A549 (cell line): ENCODE results near the gene TACC2. TPM values are rescaled to one million over a fixed set of nuclear protein-coding genes. Genes with fewer than 3 reads are reported as not detected.

Experiments
- ATAC-seq, 2 experiments: fragments of 200-7000 bp in 1 of 2; fragments of >200 bp in 1 of 2; cut with Nextera tagmentation in 1 of 2; cut with Tn5 transposase in 1 of 2; 3 replicates each; pipeline versions ENCODE4 v1.8.0 to v1.9.1; 2018 to 2020; ENCODE audit warnings: mild to moderate bottlenecking in 1 of 2, moderate library complexity in 1 of 2
- CTCF ChIA-PET: fragments of 300-600 bp; sonication (Branson Sonifier 250); formaldehyde crosslinking; extraction: SDS; loops from one replicate; lab custom pipeline; 2021; ENCODE audit warnings: antibody characterized with exemption, inconsistent platforms; lab: Yijun Ruan, JAX
- POLR2A ChIA-PET: fragments of 350-600 bp; formaldehyde crosslinking; extraction: SDS; loops from one replicate; lab custom pipeline; 2021; ENCODE audit warnings: antibody characterized with exemption, inconsistent platforms; lab: Yijun Ruan, JAX
- DNase-seq, 2 experiments: peaks; one replicate each; pipeline versions ENCODE4 v3.0.0 to v3.0.0-alpha.2; 2011 to 2016; ENCODE audit warnings: low read depth in 1 of 2, low spot score in 1 of 2
- FAIRE-seq: peaks from 2 replicates; lab custom pipeline; 2011; peaks lifted over from hg19 to GRCh38; lab: Jason Lieb, UNC
- H3K27ac ChIP-seq, 2 experiments: fragments of >200 bp; sonication (Bioruptor Twin); formaldehyde crosslinking; 3 replicates each; pipeline ENCODE4 v1.5.1; 2016 to 2017
- H3K4me1 ChIP-seq: fragments of >200 bp; sonication (Bioruptor Twin); formaldehyde crosslinking; 3 replicates; pipeline ENCODE4 v1.6.1; 2016
- H3K4me2 ChIP-seq: fragments of >200 bp; sonication (Bioruptor Twin); formaldehyde crosslinking; 3 replicates; pipeline ENCODE4 v1.6.1; 2016
- H3K4me3 ChIP-seq: fragments of >200 bp; sonication (Bioruptor Twin); formaldehyde crosslinking; 3 replicates; pipeline ENCODE4 v1.5.1; 2016
- H3K9me3 ChIP-seq: fragments of >200 bp; sonication (Bioruptor Twin); formaldehyde crosslinking; 3 replicates; pipeline ENCODE4 v1.6.1; 2016
- CBX2 ChIP-seq: fragments of 200-600 bp; sonication (generic); IDR thresholded peaks from 2 replicates; pipeline ENCODE4 v1.6.1; 2016; ENCODE audit warnings: low read depth, mild to moderate bottlenecking, borderline replicate concordance
- CBX8 ChIP-seq: fragments of 200-600 bp; sonication (generic); IDR thresholded peaks from 2 replicates; pipeline ENCODE4 v1.6.1; 2016
- CEBPB ChIP-seq, 2 experiments: fragments of >200 bp in 1 of 2; sonication (Bioruptor Twin) in 1 of 2; formaldehyde crosslinking in 1 of 2; IDR thresholded peaks; 2 replicates each; pipeline ENCODE4 v1.6.1; 2012 to 2016
- CHD4 ChIP-seq: fragments of 200-600 bp; sonication (generic); IDR thresholded peaks from 2 replicates; pipeline ENCODE4 v1.6.1; 2016; ENCODE audit warnings: antibody characterized with exemption, mild to moderate bottlenecking, borderline replicate concordance
- EHF ChIP-seq: fragments of 250-450 bp; sonication (Bioruptor Pico); IDR thresholded peaks from 2 replicates; pipeline ENCODE4 v1.5.0; 2020; ENCODE audit warnings: mild to moderate bottlenecking
- EP300 ChIP-seq, 2 experiments: fragments of >200 bp; sonication (Bioruptor Twin); formaldehyde crosslinking; IDR thresholded peaks; 2 replicates in 1 of 2; 3 replicates in 1 of 2; pipeline ENCODE4 v1.6.1; 2016 to 2017
- ESRRA ChIP-seq: fragments of 150-350 bp; IDR thresholded peaks from 2 replicates; pipeline ENCODE4 v1.6.1; 2014; ENCODE audit warnings: mild to moderate bottlenecking, low read length, borderline replicate concordance
- FOSB ChIP-seq: fragments of 250-450 bp; sonication (Bioruptor Pico); IDR thresholded peaks from 2 replicates; pipeline ENCODE4 v1.5.0; 2020; ENCODE audit warnings: mild to moderate bottlenecking, moderate library complexity
- FOSL2 ChIP-seq, 2 experiments: fragments of 450-650 bp in 1 of 2; fragments of >200 bp in 1 of 2; sonication (Bioruptor Twin) in 1 of 2; formaldehyde crosslinking; IDR thresholded peaks; 2 replicates each; pipeline versions ENCODE4 v1.5.0 to v1.6.1; 2016 to 2020; ENCODE audit warnings: mild to moderate bottlenecking in 1 of 2, moderate library complexity in 1 of 2
- GATA3 ChIP-seq: IDR thresholded peaks from 2 replicates; pipeline ENCODE4 v1.6.1; 2012; ENCODE audit warnings: borderline replicate concordance
- HEYL ChIP-seq: fragments of 250-450 bp; sonication (Bioruptor Pico); IDR thresholded peaks from 2 replicates; pipeline ENCODE4 v1.8.0; 2021; ENCODE audit warnings: mild to moderate bottlenecking, moderate library complexity
- HOXA7 ChIP-seq: fragments of 250-450 bp; sonication (Bioruptor Pico); IDR thresholded peaks from 2 replicates; pipeline ENCODE4 v1.5.0; 2020; ENCODE audit warnings: mild to moderate bottlenecking, moderate library complexity
- HOXB5 ChIP-seq: fragments of 250-450 bp; sonication (Bioruptor Pico); IDR thresholded peaks from 2 replicates; pipeline ENCODE4 v1.5.0; 2020; ENCODE audit warnings: mild to moderate bottlenecking, moderate library complexity
- JUN ChIP-seq, 2 experiments: fragments of >200 bp; sonication (Bioruptor Twin); formaldehyde crosslinking; IDR thresholded peaks; 2 replicates in 1 of 2; 3 replicates in 1 of 2; pipeline ENCODE4 v1.6.1; 2016 to 2017
- JUNB ChIP-seq: fragments of >200 bp; sonication (Bioruptor Twin); formaldehyde crosslinking; IDR thresholded peaks from 2 replicates; pipeline ENCODE4 v1.6.1; 2016
- KDM1A ChIP-seq: fragments of 200-600 bp; sonication (generic); IDR thresholded peaks from 2 replicates; pipeline ENCODE4 v1.6.1; 2016; ENCODE audit warnings: low read depth, mild to moderate bottlenecking
- NR3C1 ChIP-seq: fragments of >200 bp; sonication (Bioruptor Twin); formaldehyde crosslinking; IDR thresholded peaks from 3 replicates; pipeline ENCODE4 v1.6.1; 2017
- POLR2AphosphoS2 ChIP-seq: conservative IDR thresholded peaks from 2 replicates; pipeline ENCODE4 v1.6.1; 2012; ENCODE audit warnings: low read length, improper control_type of control experiment, inconsistent platforms
- RAD21 ChIP-seq, 2 experiments: fragments of >200 bp in 1 of 2; sonication (Bioruptor Twin) in 1 of 2; formaldehyde crosslinking in 1 of 2; IDR thresholded peaks in 1 of 2; conservative IDR thresholded peaks in 1 of 2; 2 replicates in 1 of 2; 3 replicates in 1 of 2; pipeline ENCODE4 v1.6.1; 2012 to 2018; ENCODE audit warnings: inconsistent platforms in 1 of 2
- RARB ChIP-seq: fragments of 250-450 bp; sonication (Bioruptor Pico); IDR thresholded peaks from 2 replicates; pipeline ENCODE4 v1.8.0; 2021; ENCODE audit warnings: mild to moderate bottlenecking, moderate library complexity
- RNF2 ChIP-seq: fragments of 200-600 bp; sonication (generic); IDR thresholded peaks from 2 replicates; pipeline ENCODE4 v1.6.1; 2016; ENCODE audit warnings: low read depth, mild to moderate bottlenecking, antibody characterized with exemption, moderate library complexity, borderline replicate concordance
- TFCP2L1 ChIP-seq: fragments of 250-450 bp; sonication (Bioruptor Pico); IDR thresholded peaks from 2 replicates; pipeline ENCODE4 v1.5.0; 2021; ENCODE audit warnings: mild to moderate bottlenecking
- TP53 ChIP-seq: fragments of 250-450 bp; sonication (Bioruptor Pico); IDR thresholded peaks from 2 replicates; pipeline ENCODE4 v1.5.0; 2021; ENCODE audit warnings: mild to moderate bottlenecking, moderate library complexity
- ZNF302 ChIP-seq: fragments of 250-450 bp; sonication (Bioruptor Pico); IDR thresholded peaks from 2 replicates; pipeline ENCODE4 v1.9.0; 2021; ENCODE audit warnings: inconsistent platforms, mild to moderate bottlenecking, moderate library complexity
- ZSCAN20 ChIP-seq: fragments of 250-450 bp; sonication (Bioruptor Pico); IDR thresholded peaks from 2 replicates; pipeline ENCODE4 v1.8.0; 2022; ENCODE audit warnings: mild to moderate bottlenecking, moderate library complexity
- WGBS: methylation state at CpG from one replicate; pipeline ENCODE4 v1.1.6; 2017; ENCODE audit errors: missing lambda C conversion rate; 5-methylcytosine and 5-hydroxymethylcytosine counted together
- polyA plus RNA-seq, 4 experiments: library from polyadenylated mRNA; depleted of rRNA in 3 of 4; stranded (reverse); fragments of >200 nt; fragmentation: RNase III in 1 of 4; extraction: RNeasy Plus Mini Kit Qiagen cat#74134 plus additional on column Dnase treatment in 1 of 4; gene quantifications; 2 replicates in 3 of 4; 3 replicates in 1 of 4; pipeline ENCODE4 v1.2.3, GENCODE V29; 2011 to 2017
- TF ChIP-seq, protein P1 (sequence below): fragments of 250-450 bp; sonication (Bioruptor Pico); IDR thresholded peaks from 2 replicates; pipeline ENCODE4 v1.5.0; 2021; ENCODE audit warnings: mild to moderate bottlenecking, moderate library complexity, borderline replicate concordance
- TF ChIP-seq, protein P2 (sequence below): fragments of >200 bp; sonication (Bioruptor Twin); formaldehyde crosslinking; IDR thresholded peaks from 3 replicates; pipeline ENCODE4 v1.6.1; 2016
- TF ChIP-seq, protein P3 (sequence below): IDR thresholded peaks from 2 replicates; pipeline ENCODE4 v1.6.1; 2012; ENCODE audit warnings: low read depth, borderline replicate concordance
- TF ChIP-seq, protein P4 (sequence below): fragments of >200 bp; sonication (Bioruptor Twin); formaldehyde crosslinking; IDR thresholded peaks from 2 replicates; pipeline ENCODE4 v1.6.1; 2016

The TACC2 gene
- polyA plus RNA-seq, 2 of the 4 experiments (the other 2 are of a cell fraction), result 83.3 to 128 TPM

DNA sequence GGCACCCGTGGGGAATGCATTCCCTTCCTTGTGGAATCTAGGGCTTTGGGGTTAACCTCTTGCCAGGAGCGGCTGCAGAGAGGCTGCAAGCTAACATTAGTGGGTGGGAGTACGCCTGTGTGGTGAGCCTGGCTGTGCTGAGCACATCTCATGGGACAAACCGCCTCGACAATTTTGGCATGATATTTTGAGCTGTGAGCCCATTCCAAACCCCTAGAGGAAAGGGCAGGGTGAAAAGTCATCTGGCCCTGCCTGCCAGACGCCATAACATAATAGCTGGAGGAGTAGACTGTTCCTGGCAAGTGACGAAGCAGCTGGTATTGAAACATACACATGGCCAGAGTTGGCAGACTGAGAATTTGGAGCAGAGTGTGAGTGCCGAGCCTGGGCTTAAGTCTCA is 110.0 kb downstream of the TACC2 start (continued):
- TF ChIP-seq, protein P1, sequence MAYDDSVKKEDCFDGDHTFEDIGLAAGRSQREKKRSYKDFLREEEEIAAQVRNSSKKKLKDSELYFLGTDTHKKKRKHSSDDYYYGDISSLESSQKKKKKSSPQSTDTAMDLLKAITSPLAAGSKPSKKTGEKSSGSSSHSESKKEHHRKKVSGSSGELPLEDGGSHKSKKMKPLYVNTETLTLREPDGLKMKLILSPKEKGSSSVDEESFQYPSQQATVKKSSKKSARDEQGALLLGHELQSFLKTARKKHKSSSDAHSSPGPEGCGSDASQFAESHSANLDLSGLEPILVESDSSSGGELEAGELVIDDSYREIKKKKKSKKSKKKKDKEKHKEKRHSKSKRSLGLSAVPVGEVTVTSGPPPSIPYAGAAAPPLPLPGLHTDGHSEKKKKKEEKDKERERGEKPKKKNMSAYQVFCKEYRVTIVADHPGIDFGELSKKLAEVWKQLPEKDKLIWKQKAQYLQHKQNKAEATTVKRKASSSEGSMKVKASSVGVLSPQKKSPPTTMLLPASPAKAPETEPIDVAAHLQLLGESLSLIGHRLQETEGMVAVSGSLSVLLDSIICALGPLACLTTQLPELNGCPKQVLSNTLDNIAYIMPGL, result no peak
- TF ChIP-seq, protein P2, sequence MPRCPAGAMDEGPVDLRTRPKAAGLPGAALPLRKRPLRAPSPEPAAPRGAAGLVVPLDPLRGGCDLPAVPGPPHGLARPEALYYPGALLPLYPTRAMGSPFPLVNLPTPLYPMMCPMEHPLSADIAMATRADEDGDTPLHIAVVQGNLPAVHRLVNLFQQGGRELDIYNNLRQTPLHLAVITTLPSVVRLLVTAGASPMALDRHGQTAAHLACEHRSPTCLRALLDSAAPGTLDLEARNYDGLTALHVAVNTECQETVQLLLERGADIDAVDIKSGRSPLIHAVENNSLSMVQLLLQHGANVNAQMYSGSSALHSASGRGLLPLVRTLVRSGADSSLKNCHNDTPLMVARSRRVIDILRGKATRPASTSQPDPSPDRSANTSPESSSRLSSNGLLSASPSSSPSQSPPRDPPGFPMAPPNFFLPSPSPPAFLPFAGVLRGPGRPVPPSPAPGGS, result no peak
- no peak for TF ChIP-seq ESRRA
- TF ChIP-seq, protein P3, sequence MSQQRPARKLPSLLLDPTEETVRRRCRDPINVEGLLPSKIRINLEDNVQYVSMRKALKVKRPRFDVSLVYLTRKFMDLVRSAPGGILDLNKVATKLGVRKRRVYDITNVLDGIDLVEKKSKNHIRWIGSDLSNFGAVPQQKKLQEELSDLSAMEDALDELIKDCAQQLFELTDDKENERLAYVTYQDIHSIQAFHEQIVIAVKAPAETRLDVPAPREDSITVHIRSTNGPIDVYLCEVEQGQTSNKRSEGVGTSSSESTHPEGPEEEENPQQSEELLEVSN, result no peak
- no peak for TF ChIP-seq NR3C1
- TF ChIP-seq ZNF302 (CRISPR knock-in tag), result no peak
- TF ChIP-seq, all 56 proteins: peak for 0

DNA sequence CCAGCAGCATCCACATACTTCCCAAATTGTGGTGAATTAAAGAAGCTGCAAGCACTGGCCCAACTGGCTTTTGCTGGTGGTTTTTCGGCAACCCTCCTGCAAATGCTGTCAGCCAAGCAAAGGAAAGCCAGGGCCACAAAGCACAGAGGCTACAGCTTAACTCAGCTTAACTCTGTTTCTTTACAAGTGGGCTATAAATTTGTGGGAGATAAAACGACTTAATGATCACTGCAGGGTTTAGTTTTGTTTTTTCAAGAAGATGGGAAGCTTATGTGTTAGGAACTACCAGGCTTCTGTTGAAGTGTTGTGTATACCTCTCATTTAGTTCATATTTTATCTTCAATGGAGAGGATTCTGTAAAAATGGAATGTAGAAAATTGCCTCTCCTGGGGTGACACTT is 110.6 kb downstream of the TACC2 start:
- peaks cover 42% of the 10 kb centered on the region for H3K4me1 ChIP-seq
- H3K4me3 ChIP-seq, result no peak overlapping the region
- 59% methylated on average over 2 of the region's 2 CpGs for WGBS
- CTCF ChIA-PET, result interaction anchor here (0.6 to 4.4 kb wide), 8 partner anchors 8 to 59 kb away, joined by 3 to 29 read pairs (median 5); no protein-coding TSS in a partner anchor
- H3K4me2 ChIP-seq, result no peak overlapping the region
- ATAC-seq (no peak), FAIRE-seq (peak; percentile 84), DNase-seq (no peak)
- TF ChIP-seq POLR2AphosphoS2, result no peak
- no peak for TF ChIP-seq CEBPB (IDR thresholded peaks at IDR 0.05)
- no peak for TF ChIP-seq GATA3
- no peak for TF ChIP-seq RNF2
- peak overlapping the region; percentile 93 to 95 for H3K27ac ChIP-seq
- POLR2A ChIA-PET, result interaction anchor here (1.4 kb wide), 1 partner anchor 13 kb away, joined by 3 read pairs; no protein-coding TSS in a partner anchor
- no peaks in the 10 kb centered on the region for H3K9me3 ChIP-seq

DNA sequence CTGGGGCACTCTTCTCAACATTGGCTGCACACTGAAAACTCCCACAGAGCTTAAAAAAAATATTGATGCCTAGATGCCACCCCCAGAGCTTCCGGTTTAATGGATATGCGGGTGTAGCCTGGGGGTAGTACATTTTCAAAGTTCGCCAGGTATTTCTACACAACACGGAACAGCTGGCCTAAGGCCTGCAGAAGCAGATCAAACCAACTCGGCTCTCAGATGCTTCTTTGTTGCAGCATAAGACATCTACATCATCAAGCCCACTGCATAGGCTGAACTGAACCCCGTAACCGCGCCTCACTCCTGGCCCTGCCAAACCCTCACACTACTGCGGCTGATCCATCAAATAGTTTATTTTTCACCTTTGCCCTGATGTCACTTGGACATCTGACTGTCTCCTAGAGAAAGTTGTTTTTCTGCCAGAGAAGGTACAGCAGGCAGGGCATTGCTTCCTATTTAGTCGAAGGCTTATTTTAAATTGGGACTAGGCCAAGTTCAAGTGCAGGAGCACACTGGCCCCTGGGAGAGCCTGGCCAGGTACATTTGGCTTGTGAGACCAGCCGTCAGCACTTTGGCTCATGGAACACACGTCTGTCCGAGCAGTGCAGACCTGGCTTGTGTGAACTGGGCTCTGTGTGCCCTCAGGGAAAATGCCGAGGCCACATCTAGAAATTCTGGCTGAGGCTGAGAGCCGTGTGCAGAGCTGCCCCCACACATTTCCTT is 113.3 kb downstream of the TACC2 start:
- ChIA-PET POLR2A (interaction anchor here (0.5 to 3.2 kb wide), 7 partner anchors 10 to 174 kb away, joined by 4 to 38 read pairs (median 8); partner anchors contain the start of gene ATE1), CTCF (interaction anchor here (0.7 to 4.6 kb wide), 8 partner anchors 10 to 127 kb away, joined by 3 to 74 read pairs (median 4); partner anchors contain the start of gene NSMCE4A)
- peaks cover 33% of the 10 kb centered on the region for H3K4me1 ChIP-seq
- FAIRE-seq (peak; percentile 79), DNase-seq (peak in 1 of 2 experiments; percentile 80), ATAC-seq (peak; percentile 83 to 86)
- WGBS, result 7% methylated on average over 15 of the region's 15 CpGs
- TF ChIP-seq TP53 (CRISPR knock-in tag) (0 out of 2 replicates have a peak, but pooled peaks have one; percentile 53), EHF (CRISPR knock-in tag) (peak; percentile 39; the same call in 1 of the 2 replicates), JUN (IDR thresholded peaks at IDR 0.05) (peak; percentile 69 to 83; a peak in 3 of 5 replicates), TFCP2L1 (CRISPR knock-in tag) (0 out of 2 replicates have a peak, but pooled peaks have one; percentile 36), RARB (CRISPR knock-in tag) (no peak), EP300 (IDR thresholded peaks at IDR 0.05) (peak; percentile 85 to 89), CHD4 (no peak), JUNB (peak; percentile 54; the same call in 1 of the 2 replicates), HEYL (CRISPR knock-in tag) (peak; percentile 75), FOSB (CRISPR knock-in tag) (peak; percentile 30; the same call in 1 of the 2 replicates), ZSCAN20 (CRISPR knock-in tag) (0 out of 2 replicates have a peak, but pooled peaks have one; percentile 5), CEBPB (IDR thresholded peaks at IDR 0.05) (peak in 1 of 2 experiments; percentile 73; a peak in 2 of 4 replicates), RAD21 (conservative IDR thresholded peaks at IDR 0.05 in 1 of 2, IDR thresholded peaks at IDR 0.05 in 1 of 2) (peak in 1 of 2 experiments; percentile 48; a peak in 1 of 5 replicates), CBX8 (no peak), FOSL2 (IDR thresholded peaks at IDR 0.05) (peak; percentile 23), FOSL2 (CRISPR knock-in tag; IDR thresholded peaks at IDR 0.05) (no peak), HOXB5 (CRISPR knock-in tag) (peak; percentile 16; the same call in 1 of the 2 replicates), HOXA7 (CRISPR knock-in tag) (peak; percentile 75; the same call in 1 of the 2 replicates), KDM1A (no peak), CBX2 (no peak)
- TF ChIP-seq, protein P4, sequence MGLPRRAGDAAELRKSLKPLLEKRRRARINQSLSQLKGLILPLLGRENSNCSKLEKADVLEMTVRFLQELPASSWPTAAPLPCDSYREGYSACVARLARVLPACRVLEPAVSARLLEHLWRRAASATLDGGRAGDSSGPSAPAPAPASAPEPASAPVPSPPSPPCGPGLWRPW, result peak; percentile 0; the same call in 1 of the 2 replicates
- TF ChIP-seq, protein P2, result peak; percentile 25; the same call in 2 of the 3 replicates
- peak overlapping the region; percentile 95 to 96 for H3K27ac ChIP-seq
- no peak overlapping the region for H3K4me3 ChIP-seq
- no peaks in the 10 kb centered on the region for H3K9me3 ChIP-seq
- peak overlapping the region; percentile 63 for H3K4me2 ChIP-seq
